ENCODE data around the gene LRRK1.

LRRK1 gene

DNA sequence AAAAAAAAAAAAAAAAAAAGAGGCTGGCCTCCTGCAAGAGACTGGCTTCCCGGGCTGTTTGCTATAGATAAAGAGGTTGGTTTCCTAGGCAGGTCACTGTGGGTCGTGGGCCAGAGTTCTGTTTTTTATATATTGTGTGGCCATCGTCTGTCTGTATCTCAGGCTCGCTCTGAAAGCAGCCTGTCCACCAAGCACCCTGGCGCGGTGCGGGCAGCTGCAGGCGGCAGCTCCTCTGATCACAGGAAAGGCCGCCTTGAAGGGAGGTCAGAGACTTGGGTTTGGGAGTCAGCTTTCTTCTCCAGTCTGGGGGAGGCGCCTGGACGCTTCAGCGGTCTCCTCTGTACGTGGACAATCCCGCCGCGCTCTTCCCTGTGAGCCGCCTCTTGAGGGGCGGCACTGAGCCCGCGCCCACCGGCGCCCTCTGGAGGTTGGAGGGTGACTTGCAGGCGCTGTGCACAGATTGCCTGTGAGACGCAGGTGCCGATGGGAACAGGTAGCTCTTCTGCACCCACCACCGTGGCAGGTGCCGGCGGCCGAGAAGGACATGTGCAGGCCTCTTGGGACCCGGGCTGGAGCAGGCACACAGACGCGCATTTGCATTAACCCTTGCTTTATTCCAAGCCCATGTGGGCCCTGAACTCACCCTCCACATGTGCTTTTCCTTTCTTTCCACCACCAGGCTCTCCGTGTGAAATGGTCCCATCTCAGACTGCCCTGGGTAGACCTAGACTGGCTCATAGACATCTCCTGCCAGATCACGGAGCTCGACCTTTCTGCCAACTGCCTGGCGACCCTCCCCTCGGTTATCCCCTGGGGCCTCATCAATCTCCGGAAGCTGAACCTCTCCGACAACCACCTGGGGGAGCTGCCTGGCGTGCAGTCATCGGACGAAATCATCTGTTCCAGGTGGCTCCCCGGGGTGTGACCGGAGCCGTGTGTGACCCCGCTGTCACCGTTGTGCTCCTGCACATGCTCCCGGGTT lies 89.3 kb downstream of the LRRK1 start:
- peak; percentile 90 for DNase-seq

DNA sequence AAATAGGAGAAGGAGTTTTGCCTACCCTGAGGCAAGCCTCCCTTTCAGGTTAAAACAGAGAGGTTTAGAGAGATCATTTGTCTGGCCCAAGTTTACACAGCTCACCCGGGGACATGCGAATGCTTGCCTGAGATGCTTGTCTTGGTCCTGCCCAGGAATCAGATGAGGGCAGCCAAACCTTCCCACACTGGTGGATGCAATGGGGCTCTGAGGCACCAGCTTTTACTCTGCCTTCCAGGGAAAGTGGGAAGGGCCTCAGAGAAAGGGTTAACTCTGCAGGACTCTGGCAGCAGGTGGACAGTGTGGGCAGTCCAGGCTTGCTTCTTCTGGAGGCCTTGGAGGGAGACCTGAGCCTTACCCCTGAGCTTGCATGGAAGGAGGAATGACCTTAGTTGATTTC lies 90.0 kb downstream of the LRRK1 start:
- no peak for DNase-seq

GRCh38 chr15:101010781-101011180 lies 91.6 kb downstream of the LRRK1 start:
- no peak for DNase-seq

DNA sequence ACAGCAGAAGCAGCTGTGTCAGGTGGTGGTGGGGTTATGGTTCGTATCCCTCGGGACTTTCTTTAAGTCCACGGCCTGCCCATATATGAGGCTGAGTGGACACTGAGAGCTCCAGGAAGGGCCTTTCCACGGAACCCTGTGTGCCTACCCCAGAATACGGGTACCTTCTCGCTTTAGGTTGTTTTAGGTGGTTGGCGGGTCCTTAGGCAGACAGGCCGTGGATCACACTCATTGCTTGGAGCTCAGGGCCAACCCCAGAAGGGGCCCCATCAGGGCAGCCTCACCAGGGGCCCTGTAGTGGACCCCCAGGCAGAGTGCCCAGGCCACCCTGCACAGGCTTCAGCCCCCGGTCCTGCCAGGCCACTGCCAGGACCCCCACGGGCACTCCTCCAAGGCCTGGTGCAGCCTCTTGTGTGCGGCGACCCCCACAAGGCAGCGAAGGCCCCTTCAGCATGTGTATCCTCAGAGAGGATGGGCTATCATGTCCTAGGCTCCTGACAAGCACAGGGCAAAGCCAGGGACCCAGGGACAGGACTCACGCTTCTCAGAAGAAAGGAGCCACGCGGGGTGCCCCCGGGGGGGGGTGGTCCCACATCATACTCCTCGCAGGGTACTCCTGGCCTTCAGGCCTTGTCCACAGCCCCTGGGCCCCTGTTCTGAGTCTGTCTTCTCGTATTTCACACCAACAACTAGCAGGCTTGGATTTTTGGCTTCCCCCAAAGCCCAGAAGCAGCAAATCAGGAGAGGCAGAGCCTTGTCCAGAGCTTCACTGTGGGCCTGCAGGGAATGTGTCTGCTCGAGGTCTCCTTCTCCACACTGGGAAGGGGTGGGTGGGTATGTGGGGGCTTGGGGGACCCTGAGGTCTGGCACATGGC lies 93.4 kb downstream of the LRRK1 start:
- DNase-seq = no peak

- DNase-seq = no peak
These were observed 94.0 kb downstream of the LRRK1 start for GRCh38 chr15:101013201-101013550.

- DNase-seq = no peak
These were observed 94.9 kb downstream of the LRRK1 start for GRCh38 chr15:101013769-101014675.

DNA sequence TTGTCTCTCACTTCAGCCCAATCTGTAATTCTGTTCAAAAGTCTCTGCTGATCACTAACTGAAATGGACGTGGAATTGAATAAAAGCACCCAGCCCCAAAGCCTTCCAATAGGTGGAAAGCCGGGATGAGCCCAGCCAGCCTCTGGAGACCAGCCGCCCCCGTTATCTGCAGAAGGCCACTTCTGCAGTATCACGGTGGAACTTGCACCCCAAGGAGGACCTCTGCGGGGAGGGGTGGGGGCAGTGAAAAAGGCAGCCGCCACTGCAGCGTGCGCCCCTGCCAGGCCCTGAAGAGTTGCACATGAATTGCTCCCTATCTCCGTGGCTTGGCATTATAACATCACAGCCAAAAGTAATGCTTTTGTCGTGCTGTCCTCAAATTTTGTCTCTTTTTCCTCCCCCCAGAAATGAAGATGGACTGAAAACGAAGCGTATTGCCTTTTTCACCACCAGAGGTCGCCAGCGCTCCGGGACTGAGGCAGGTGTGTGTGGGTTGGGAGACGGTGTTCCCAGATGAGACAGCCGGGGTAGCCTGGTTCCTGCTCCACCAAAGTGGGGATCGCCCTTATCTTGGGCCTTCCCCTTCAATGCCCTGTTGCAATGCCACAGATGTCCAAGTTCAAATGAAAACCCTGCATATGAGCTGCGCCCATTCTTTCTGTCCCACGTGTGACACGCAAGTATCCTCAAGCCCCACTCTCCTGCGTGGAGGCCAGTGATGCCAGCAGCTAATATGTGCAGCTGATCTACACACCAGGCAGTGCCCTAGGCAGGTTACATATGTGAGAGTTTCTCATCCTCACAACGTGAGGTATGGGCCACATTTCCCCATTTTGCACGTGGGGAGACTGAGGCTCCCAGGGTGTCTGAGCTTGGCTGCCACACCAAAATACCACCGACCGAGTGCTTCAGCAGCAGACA lies 96.0 kb downstream of the LRRK1 start:
- DNase-seq = peak; percentile 80

- DNase-seq = no peak
These were observed 97.4 kb downstream of the LRRK1 start for GRCh38 chr15:101016581-101016980.

DNA sequence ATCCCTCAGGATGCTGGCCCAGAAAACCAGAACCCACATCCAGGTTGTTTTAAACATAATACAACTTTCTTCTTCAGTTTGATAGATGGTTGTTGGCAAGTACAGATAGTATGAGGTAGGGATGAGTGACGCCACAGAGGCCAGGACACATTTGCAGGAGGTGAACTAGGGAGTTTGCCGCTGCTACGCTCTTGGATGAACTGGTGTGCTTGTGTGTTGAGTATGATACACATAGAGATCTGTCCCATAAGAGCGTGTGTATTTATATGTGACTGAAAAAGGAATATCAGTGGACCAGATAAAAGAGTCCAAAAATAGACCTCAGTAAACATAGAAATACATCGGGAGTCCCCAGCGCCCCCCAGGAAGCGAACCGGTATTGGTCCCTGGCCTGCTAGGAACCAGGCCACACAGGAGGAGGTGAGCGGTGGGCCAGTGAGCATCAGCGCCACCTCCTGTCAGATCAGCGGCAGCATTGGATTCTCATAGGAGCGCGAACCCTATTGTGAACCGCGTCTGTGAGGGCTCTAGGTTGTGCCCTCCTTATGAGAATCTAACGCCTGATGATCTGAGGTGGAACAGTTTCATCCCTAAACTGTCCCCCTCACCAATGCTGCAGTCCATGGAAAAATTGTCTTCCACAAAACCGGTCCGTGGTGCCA lies 98.1 kb downstream of the LRRK1 start:
- DNase-seq = no peak

- no peak for DNase-seq
These were observed 98.9 kb downstream of the LRRK1 start for GRCh38 chr15:101018016-101018415.

GRCh38 chr15:101018450-101018849 lies 99.3 kb downstream of the LRRK1 start:
- no peak for DNase-seq

- no peak for DNase-seq
These were observed 100.3 kb downstream of the LRRK1 start for GRCh38 chr15:101019366-101019896.

- no peak for DNase-seq
These were observed 101.3 kb downstream of the LRRK1 start for GRCh38 chr15:101020451-101020850.

GRCh38 chr15:101020945-101021344 lies 101.8 kb downstream of the LRRK1 start:
- DNase-seq = no peak

DNA sequence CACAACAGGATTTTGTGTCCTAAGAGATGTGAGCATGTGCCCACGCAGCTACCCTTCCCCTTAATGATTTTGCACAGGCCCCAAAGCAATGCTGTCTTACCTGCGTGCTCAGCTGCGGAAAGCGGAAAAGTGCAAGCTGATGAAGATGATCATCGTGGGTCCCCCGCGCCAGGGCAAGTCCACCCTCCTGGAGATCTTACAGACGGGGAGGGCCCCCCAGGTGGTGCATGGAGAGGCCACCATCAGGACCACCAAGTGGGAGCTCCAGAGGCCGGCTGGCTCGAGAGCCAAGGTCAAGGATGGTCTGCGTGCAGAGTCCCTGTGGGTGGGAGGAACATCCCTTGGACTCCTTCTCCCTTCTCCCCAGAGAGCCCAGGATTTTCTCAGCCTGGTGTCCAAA lies 103.1 kb downstream of the LRRK1 start:
- no peak for DNase-seq

- DNase-seq = no peak
These were observed 103.7 kb downstream of the LRRK1 start for GRCh38 chr15:101022876-101023275.

- DNase-seq = no peak
These were observed 104.4 kb downstream of the LRRK1 start for GRCh38 chr15:101023501-101024072.

DNA sequence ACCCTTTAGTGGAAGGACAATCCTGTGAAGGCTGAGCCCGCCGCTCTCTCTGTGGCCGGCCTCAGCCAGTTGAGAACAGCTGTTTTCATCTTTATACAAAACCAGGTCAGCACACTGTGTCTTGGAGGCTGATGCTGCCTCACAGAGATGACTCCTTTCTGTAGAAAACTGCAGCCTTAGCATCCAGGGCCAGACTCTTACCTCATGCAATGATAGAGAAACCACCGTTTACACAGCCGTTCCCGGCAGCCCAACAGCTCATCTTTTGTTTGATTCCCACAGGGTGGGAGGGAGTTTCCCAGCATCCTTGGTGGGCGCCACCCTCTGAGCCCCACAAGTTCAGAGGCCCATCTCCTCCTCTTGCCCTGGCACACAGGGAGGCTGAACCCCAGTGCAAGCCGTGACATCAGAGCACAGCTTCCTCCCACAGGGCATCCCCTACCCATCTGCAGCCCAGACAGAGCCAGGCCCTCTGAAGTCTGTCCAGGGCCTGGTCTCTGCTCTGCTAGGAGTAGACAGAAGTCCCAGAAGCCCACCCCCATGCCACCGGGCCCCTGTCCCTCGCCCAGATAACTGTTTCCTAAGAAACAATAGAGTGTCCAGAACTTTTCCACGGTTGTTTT lies 105.0 kb downstream of the LRRK1 start:
- DNase-seq = no peak

GRCh38 chr15:101024706-101025500 lies 105.7 kb downstream of the LRRK1 start:
- no peak for DNase-seq
